Measurements from ENCODE around the gene CUEDC1.

Gene CUEDC1

GRCh38 chr17:57832314-57833178 is 122.7 kb downstream of the CUEDC1 start:
- POLR2A ChIA-PET: no interaction called here
- no peak for DNase-seq (ENCODE audit: extremely low spot score)
- TF ChIP-seq, protein P1, sequence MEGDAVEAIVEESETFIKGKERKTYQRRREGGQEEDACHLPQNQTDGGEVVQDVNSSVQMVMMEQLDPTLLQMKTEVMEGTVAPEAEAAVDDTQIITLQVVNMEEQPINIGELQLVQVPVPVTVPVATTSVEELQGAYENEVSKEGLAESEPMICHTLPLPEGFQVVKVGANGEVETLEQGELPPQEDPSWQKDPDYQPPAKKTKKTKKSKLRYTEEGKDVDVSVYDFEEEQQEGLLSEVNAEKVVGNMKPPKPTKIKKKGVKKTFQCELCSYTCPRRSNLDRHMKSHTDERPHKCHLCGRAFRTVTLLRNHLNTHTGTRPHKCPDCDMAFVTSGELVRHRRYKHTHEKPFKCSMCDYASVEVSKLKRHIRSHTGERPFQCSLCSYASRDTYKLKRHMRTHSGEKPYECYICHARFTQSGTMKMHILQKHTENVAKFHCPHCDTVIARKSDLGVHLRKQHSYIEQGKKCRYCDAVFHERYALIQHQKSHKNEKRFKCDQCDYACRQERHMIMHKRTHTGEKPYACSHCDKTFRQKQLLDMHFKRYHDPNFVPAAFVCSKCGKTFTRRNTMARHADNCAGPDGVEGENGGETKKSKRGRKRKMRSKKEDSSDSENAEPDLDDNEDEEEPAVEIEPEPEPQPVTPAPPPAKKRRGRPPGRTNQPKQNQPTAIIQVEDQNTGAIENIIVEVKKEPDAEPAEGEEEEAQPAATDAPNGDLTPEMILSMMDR (IDR thresholded peaks at IDR 0.05; ENCODE audit: control extremely low read depth, extremely low read depth, low read depth, missing control alignments): no peak
- CTCF ChIA-PET: interaction anchor here (0.6 to 5.8 kb wide), 49 partner anchors 8 to 745 kb away, joined by 3 to 74 read pairs (median 4); partner anchors contain the start of gene MRPS23

- no peak for DNase-seq (ENCODE audit: extremely low spot score)
- ChIA-PET CTCF (interaction anchor here (1.2 kb wide), 1 partner anchor 36 kb away, joined by 4 read pairs; no protein-coding TSS in a partner anchor), POLR2A (no interaction called here)
- TF ChIP-seq, protein P1 (IDR thresholded peaks at IDR 0.05; ENCODE audit: control extremely low read depth, extremely low read depth, low read depth, missing control alignments): no peak
These were observed 124.3 kb downstream of the CUEDC1 start for GRCh38 chr17:57830880-57831279.

- ChIA-PET CTCF (interaction anchor here (2.8 kb wide), 1 partner anchor 9 kb away, joined by 17 read pairs; no protein-coding TSS in a partner anchor), POLR2A (no interaction called here)
- TF ChIP-seq, protein P1 (IDR thresholded peaks at IDR 0.05; ENCODE audit: control extremely low read depth, extremely low read depth, low read depth, missing control alignments): no peak
- no peak for DNase-seq (ENCODE audit: extremely low spot score)
These were observed 131.5 kb downstream of the CUEDC1 start for GRCh38 chr17:57823469-57824401.

- TF ChIP-seq, protein P1 (IDR thresholded peaks at IDR 0.05; ENCODE audit: control extremely low read depth, extremely low read depth, low read depth, missing control alignments): no peak
- DNase-seq (ENCODE audit: extremely low spot score): no peak
- POLR2A ChIA-PET: no interaction called here
- CTCF ChIA-PET: no interaction called here
These were observed 135.3 kb downstream of the CUEDC1 start for GRCh38 chr17:57819867-57820266.

- ChIA-PET CTCF (interaction anchor here (3.0 to 3.6 kb wide), 2 partner anchors 10 to 14 kb away, joined by 6 to 24 read pairs; no protein-coding TSS in a partner anchor), POLR2A (no interaction called here)
- TF ChIP-seq, protein P1 (IDR thresholded peaks at IDR 0.05; ENCODE audit: control extremely low read depth, extremely low read depth, low read depth, missing control alignments): no peak
- no peak for DNase-seq (ENCODE audit: extremely low spot score)
These were observed 135.9 kb downstream of the CUEDC1 start for GRCh38 chr17:57819285-57819684.

- ChIA-PET POLR2A (no interaction called here), CTCF (interaction anchor here (0.8 to 3.6 kb wide), 6 partner anchors 11 to 682 kb away, joined by 3 to 24 read pairs (median 4); no protein-coding TSS in a partner anchor)
- DNase-seq (ENCODE audit: extremely low spot score): no peak
- TF ChIP-seq, protein P1 (IDR thresholded peaks at IDR 0.05; ENCODE audit: control extremely low read depth, extremely low read depth, low read depth, missing control alignments): no peak
These were observed 137.1 kb downstream of the CUEDC1 start for GRCh38 chr17:57818066-57818465.
